Heart left ventricle (tissue), 16 donors: ENCODE data around the gene MDFIC. TPM values are rescaled to one million over a fixed set of nuclear protein-coding genes. Genes with fewer than 3 reads are reported as not detected.

ENCODE experiments used
- ATAC-seq, 4 donors: fragments of 200-7000 bp; cut with Tn5 transposase; one replicate each; pipeline ENCODE4 v1.9.1; 2020 to 2022; ENCODE audit warnings: moderate library complexity in 4 of 4, mild to moderate bottlenecking in 3 of 4, moderate number of reproducible peaks in 1 of 4
- DNase-seq, 5 donors: peaks; one replicate each; pipeline ENCODE4 v3.0.0-alpha.2; 2020
- H3K27ac ChIP-seq, 12 donors: fragments of 200-600 bp; sonication (generic) in 4 of 12; one replicate each; pipeline versions ENCODE4 v1.5.0 to v1.8.0; 2016 to 2022; ENCODE audit warnings: mild to moderate bottlenecking in 2 of 12
- H3K27me3 ChIP-seq, 9 donors: fragments of 200-600 bp; sonication (generic) in 2 of 9; one replicate each; pipeline versions ENCODE4 v1.5.1 to v1.8.0; 2016 to 2022; ENCODE audit warnings: mild to moderate bottlenecking in 3 of 9
- H3K36me3 ChIP-seq, 9 donors: fragments of 200-600 bp; sonication (generic) in 2 of 9; one replicate each; pipeline versions ENCODE4 v1.5.0 to v1.8.0; 2018 to 2022; ENCODE audit warnings: mild to moderate bottlenecking in 2 of 9
- H3K4me1 ChIP-seq, 12 donors: fragments of 200-600 bp; sonication (generic) in 4 of 12; one replicate each; pipeline versions ENCODE4 v1.5.0 to v1.8.0; 2016 to 2022; ENCODE audit warnings: mild to moderate bottlenecking in 3 of 12
- H3K4me3 ChIP-seq, 12 donors: fragments of 200-600 bp; sonication (generic) in 4 of 12; one replicate each; pipeline versions ENCODE4 v1.5.0 to v1.8.0; 2017 to 2022; ENCODE audit warnings: mild to moderate bottlenecking in 9 of 12, moderate library complexity in 4 of 12
- H3K9me3 ChIP-seq, 12 donors: fragments of 200-600 bp; sonication (generic) in 4 of 12; one replicate each; pipeline versions ENCODE4 v1.5.0 to v1.8.0; 2016 to 2022; ENCODE audit warnings: mild to moderate bottlenecking in 1 of 12
- POLR2A ChIP-seq, 2 donors: fragments of 450-650 bp; IDR thresholded peaks; one replicate each; pipeline ENCODE4 v1.6.1; 2017; ENCODE audit warnings: antibody characterized with exemption in 2 of 2, mild to moderate bottlenecking in 2 of 2, moderate library complexity in 2 of 2
- WGBS, 4 donors: extraction: QIAGEN DNeasy Blood & Tissue Kit in 2 of 4; methylation state at CpG; one replicate each; pipeline versions ENCODE4 v1.1.5 to v1.1.7; 2013 to 2018; 5-methylcytosine and 5-hydroxymethylcytosine counted together
- intact Hi-C, 10 donors: fragments of 100-400 bp; cut with DNase I; formaldehyde crosslinking; loops; one replicate each; pipeline versions ENCODE4 v1.11.1 to v1.14.2; 2022
- polyA plus RNA-seq, 2 donors: library from polyadenylated mRNA; stranded (reverse); fragments of 200-250 nt; gene quantifications; one replicate each; pipeline ENCODE4 v1.2.3, GENCODE V29; 2013
- total RNA-seq, 9 donors: library from RNA; depleted of rRNA in 2 of 9; stranded (reverse); fragments of >200 nt in 2 of 9; fragmentation: NEBNext Ultra II Directional in 3 of 9; extraction: Animal tissue kit (Norgen Biotek cat#: 25700) in 3 of 9; gene quantifications; one replicate each; pipeline versions ENCODE4 v1.1.0 to v1.2.4, GENCODE V29; 2016 to 2023
- TF ChIP-seq, protein P1 (sequence below), 12 donors: fragments of 200-600 bp; sonication (generic) in 4 of 12; IDR thresholded peaks; one replicate each; pipeline versions ENCODE4 v1.5.0 to v1.8.0; 2018 to 2022; ENCODE audit warnings: antibody characterized with exemption in 12 of 12, mild to moderate bottlenecking in 5 of 12
- donor health status: ischemic (EF 13 %, LVEDD 7.1; RV severe dilation, severe dysfunction).
- donor health status: healthy with polysubstance abuse.
- donor health status: DM: no; HTN: yes; CAD: no.
- donor health status: DM: no; HTN: no; CAD: no.
- donor health status: ischemic (EF 25% LVEDD 6.9; RV normal size, moderate dysfunction).
- donor health status: ischemic (EF 25% LVEDD 5.7; RV mildly dilated, moderate dysfunction).
- donor health status: healthy.
- donor health status: DM: yes; HTN: yes; CAD: no.
- donor health status: ischemic (EF 35%, LVEDD 5.7; RV mildly dilated, moderate dysfunction).
- donor health status: nonischemic (EF 11% LVEDD 7.7; RV severe dilation, severe dysfunction).
- donor health status: DM: yes; HTN: yes; CAD: no.
- donor health status: PGD.
- donor health status: ischemic (EF 29% LVEDD 5.4; RV normal size, mild dysfunction).
- donor health status: nonischemic (EF 23%, LVEDD 6.1; RV moderate dilation, normal function).

Gene MDFIC
- total and polyA plus RNA-seq, 11 donors: 11.2 to 51.8 (median 28.3) TPM

DNA sequence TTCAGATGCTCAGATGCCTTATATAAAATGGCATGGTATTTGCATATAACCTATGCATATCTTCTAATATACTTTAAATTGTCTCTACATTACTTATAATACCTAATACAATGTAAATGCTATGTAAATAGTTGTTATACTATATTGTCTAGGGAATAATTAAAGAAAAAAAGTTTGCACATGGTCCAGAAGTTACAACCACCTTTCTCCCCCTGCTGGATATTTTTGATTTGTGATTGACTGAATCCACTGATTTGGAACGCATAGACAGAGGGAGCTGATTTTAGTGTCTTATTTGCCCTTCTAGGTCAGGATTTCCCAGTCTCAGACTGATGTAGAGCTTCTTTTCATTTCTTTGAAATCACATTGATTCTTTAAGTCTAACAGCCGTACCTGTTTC is 31.8 kb downstream of the MDFIC start:
- peaks cover 0 to 8% (median 0%) of the 10 kb centered on the region in 9 donors for H3K36me3 ChIP-seq
- H3K27me3 ChIP-seq: no peaks in the 10 kb centered on the region
- no peaks in the 10 kb centered on the region for H3K9me3 ChIP-seq
- H3K4me1 ChIP-seq: peaks cover 0 to 48% (median 0%) of the 10 kb centered on the region in 12 donors
- ATAC-seq: no peak
- TF ChIP-seq POLR2A (IDR thresholded peaks at IDR 0.05): no peak
- TF ChIP-seq, protein P1, sequence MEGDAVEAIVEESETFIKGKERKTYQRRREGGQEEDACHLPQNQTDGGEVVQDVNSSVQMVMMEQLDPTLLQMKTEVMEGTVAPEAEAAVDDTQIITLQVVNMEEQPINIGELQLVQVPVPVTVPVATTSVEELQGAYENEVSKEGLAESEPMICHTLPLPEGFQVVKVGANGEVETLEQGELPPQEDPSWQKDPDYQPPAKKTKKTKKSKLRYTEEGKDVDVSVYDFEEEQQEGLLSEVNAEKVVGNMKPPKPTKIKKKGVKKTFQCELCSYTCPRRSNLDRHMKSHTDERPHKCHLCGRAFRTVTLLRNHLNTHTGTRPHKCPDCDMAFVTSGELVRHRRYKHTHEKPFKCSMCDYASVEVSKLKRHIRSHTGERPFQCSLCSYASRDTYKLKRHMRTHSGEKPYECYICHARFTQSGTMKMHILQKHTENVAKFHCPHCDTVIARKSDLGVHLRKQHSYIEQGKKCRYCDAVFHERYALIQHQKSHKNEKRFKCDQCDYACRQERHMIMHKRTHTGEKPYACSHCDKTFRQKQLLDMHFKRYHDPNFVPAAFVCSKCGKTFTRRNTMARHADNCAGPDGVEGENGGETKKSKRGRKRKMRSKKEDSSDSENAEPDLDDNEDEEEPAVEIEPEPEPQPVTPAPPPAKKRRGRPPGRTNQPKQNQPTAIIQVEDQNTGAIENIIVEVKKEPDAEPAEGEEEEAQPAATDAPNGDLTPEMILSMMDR (IDR thresholded peaks at IDR 0.05): peak in 1 of 12 donors; percentile 11
- H3K4me3 ChIP-seq: no peak overlapping the region
- no peak for DNase-seq
- intact Hi-C loops: no loop called here
- no peak overlapping the region for H3K27ac ChIP-seq
- 91 to 99% (median 96%) methylated on average over 2 of the region's 2 CpGs for WGBS, 4 donors

DNA sequence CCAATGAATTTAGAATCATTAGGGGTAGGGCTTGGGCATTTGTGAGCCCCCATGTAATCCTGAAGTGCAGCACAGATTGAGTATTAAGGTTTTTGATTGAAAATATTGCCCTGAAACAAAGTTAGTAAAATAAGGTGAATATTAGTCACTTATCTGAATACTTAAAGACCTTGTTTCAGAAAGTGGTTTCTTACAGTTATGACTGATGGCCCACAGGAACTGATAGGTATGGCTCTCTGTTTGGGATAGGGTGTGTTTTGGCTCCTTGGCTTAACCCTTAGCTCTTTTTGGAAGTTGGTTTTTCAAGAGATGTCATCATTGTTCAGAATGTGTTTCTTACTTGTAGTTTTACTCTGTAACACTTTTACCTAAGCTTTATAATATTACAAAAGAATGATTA is 34.8 kb downstream of the MDFIC start:
- Histone ChIP-seq H3K36me3 (peaks cover 0 to 8% (median 0%) of the 10 kb centered on the region in 9 donors), H3K27me3 (no peaks in the 10 kb centered on the region), H3K4me1 (peaks cover 0 to 44% (median 0%) of the 10 kb centered on the region in 12 donors), H3K4me3 (no peak overlapping the region), H3K9me3 (no peaks in the 10 kb centered on the region), H3K27ac (no peak overlapping the region)
- ATAC-seq: no peak
- intact Hi-C loops: no loop called here
- TF ChIP-seq, protein P1 (IDR thresholded peaks at IDR 0.05): no peak
- no peak for TF ChIP-seq POLR2A (IDR thresholded peaks at IDR 0.05)
- DNase-seq: no peak

DNA sequence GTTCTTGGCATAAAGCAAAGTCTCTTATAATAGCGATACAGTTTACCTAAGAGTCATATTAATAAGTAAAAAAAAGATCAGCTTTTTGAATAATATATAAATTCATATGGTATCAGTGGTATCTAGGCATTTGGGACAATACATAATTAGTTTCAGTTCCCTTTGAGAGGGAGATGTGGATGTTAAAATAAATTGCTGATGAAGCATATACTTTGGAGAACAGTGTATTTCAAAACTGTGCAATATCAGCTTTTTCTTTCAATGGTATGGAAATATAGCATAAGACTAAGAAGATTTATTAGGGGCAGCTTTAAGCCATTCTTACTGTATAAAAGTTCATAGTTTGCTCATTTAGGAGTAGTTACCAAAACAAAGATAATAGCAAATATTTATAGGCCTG is 35.5 kb downstream of the MDFIC start:
- intact Hi-C loops: no loop called here
- TF ChIP-seq, protein P1 (IDR thresholded peaks at IDR 0.05): no peak
- no peak for TF ChIP-seq POLR2A (IDR thresholded peaks at IDR 0.05)
- no peak for ATAC-seq

DNA sequence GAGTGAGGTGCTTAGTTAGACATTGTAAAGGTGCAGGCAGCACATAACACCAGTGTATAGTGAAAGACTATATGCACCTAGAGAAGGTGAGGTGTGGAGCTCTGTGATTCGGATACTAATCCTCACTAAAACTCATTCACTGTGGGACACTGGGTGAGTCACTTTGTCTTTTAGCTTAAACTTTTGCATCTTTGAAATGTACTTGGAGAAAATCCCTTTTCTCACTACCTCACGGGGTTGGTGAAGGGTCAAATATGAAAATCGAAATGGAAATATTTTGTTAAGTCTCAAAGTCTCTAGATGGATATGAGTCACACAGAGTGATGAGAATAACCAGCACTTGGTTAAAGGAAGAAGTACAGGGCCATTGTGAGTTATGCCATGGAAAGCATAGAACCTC is 38.0 kb downstream of the MDFIC start:
- ATAC-seq (no peak), DNase-seq (no peak)
- no peaks in the 10 kb centered on the region for H3K9me3 ChIP-seq
- no peak overlapping the region for H3K27ac ChIP-seq
- H3K36me3 ChIP-seq: peaks cover 0 to 7% (median 0%) of the 10 kb centered on the region in 9 donors
- intact Hi-C loops: no loop called here
- WGBS, 4 donors: 87 to 91% (median 90%) methylated on average over 3 of the region's 3 CpGs
- H3K27me3 ChIP-seq: no peaks in the 10 kb centered on the region
- no peak overlapping the region for H3K4me3 ChIP-seq
- TF ChIP-seq, protein P1 (IDR thresholded peaks at IDR 0.05): no peak
- no peak for TF ChIP-seq POLR2A (IDR thresholded peaks at IDR 0.05)
- peaks cover 0 to 47% (median 5%) of the 10 kb centered on the region in 12 donors for H3K4me1 ChIP-seq

More for the DNA sequence above, 35.5 kb downstream of the MDFIC start:
- peaks cover 0 to 49% (median 1%) of the 10 kb centered on the region in 12 donors for H3K4me1 ChIP-seq
- peaks cover 0 to 8% (median 0%) of the 10 kb centered on the region in 9 donors for H3K36me3 ChIP-seq
- peak overlapping the region in 1 of 12 donors; percentile 50 for H3K27ac ChIP-seq
- H3K4me3 ChIP-seq: no peak overlapping the region
- 94 to 98% (median 97%) methylated on average over 1 of the region's 1 CpG for WGBS, 4 donors
- H3K9me3 ChIP-seq: no peaks in the 10 kb centered on the region
- no peaks in the 10 kb centered on the region for H3K27me3 ChIP-seq
- no peak for DNase-seq
